K562 (cell line): ENCODE results near the gene ERMN. TPM values are rescaled to one million over a fixed set of nuclear protein-coding genes. Genes with fewer than 3 reads are reported as not detected.

ENCODE experiments used
- ATAC-seq: fragments of 200-7000 bp; cut with Tn5 transposase; 3 replicates; pipeline ENCODE4 v1.9.1; 2020; ENCODE audit warnings: moderate library complexity
- BruUV-seq: library from RNA; stranded (reverse); fragments of 400-500 nt; replicated peaks from 2 replicates; lab custom pipeline; 2021; lab: Mats Ljungman, UMichigan
- CTCF ChIA-PET: fragments of 300-600 bp; formaldehyde crosslinking; extraction: SDS; loops from one replicate; lab custom pipeline; 2021; ENCODE audit warnings: low intra/inter-chr PET ratio; lab: Yijun Ruan, JAX
- POLR2A ChIA-PET: fragments of 300-600, 350-650 bp; sonication (Branson Sonifier 250); formaldehyde crosslinking; extraction: SDS; loops from one replicate; lab custom pipeline; 2021; ENCODE audit warnings: antibody characterized with exemption, inconsistent platforms; lab: Yijun Ruan, JAX
- DNase-seq, 4 experiments: peaks; one replicate each; pipeline versions ENCODE4 v3.0.0 to v3.0.0-alpha.2; 2011 to 2018; ENCODE audit warnings: low spot score in 3 of 4, mixed read lengths in 3 of 4; ENCODE audit errors: extremely low read depth in 1 of 4
- FAIRE-seq: peaks from 2 replicates; lab custom pipeline; 2011; peaks lifted over from hg19 to GRCh38; lab: Jason Lieb, UNC
- H2AFZ ChIP-seq: 2 replicates; pipeline ENCODE4 v1.6.0; 2011; ENCODE audit warnings: low read depth, low read length, control low read depth, inconsistent platforms
- H3K27ac ChIP-seq: fragments of 200-600 bp; 3 replicates; pipeline ENCODE4 v1.8.0; 2011; ENCODE audit warnings: low read depth, mild to moderate bottlenecking, control low read depth, inconsistent platforms, low read length, moderate library complexity, mixed read lengths; ENCODE audit errors: extremely low read depth
- H3K27me3 ChIP-seq, 2 experiments: fragments of 300-600 bp in 1 of 2; 2 replicates in 1 of 2; 3 replicates in 1 of 2; pipeline versions ENCODE4 v1.6.0 to v1.8.0; 2011; ENCODE audit warnings: inconsistent platforms in 2 of 2, low read length in 2 of 2, mild to moderate bottlenecking in 1 of 2, mixed read lengths in 1 of 2, moderate library complexity in 1 of 2; ENCODE audit not compliant: control insufficient read depth in 2 of 2, insufficient read depth in 2 of 2
- H3K36me3 ChIP-seq: fragments of 300-600 bp; 3 replicates; pipeline ENCODE4 v1.8.0; 2011; ENCODE audit warnings: mild to moderate bottlenecking, low read length, inconsistent platforms; ENCODE audit not compliant: control insufficient read depth, insufficient read depth
- H3K4me1 ChIP-seq, 2 experiments: fragments of 200-600 bp in 1 of 2; replicated peaks in 1 of 2; 2 replicates in 1 of 2; 3 replicates in 1 of 2; pipeline versions ENCODE4 v1.5.1 to v1.8.0; 2011; ENCODE audit warnings: inconsistent platforms in 2 of 2, low read length in 2 of 2, mild to moderate bottlenecking in 1 of 2, mixed read lengths in 1 of 2, moderate library complexity in 1 of 2; ENCODE audit not compliant: control insufficient read depth in 2 of 2, insufficient read depth in 2 of 2
- H3K4me2 ChIP-seq: 2 replicates; pipeline ENCODE4 v1.6.1; 2011; ENCODE audit warnings: low read length, control low read depth, inconsistent platforms, mixed read lengths; ENCODE audit not compliant: insufficient read depth
- H3K4me3 ChIP-seq: fragments of 200-600 bp; sonication (generic), shearing (Covaris generic); 2 replicates; pipeline ENCODE4 v1.5.1; 2016; ENCODE audit warnings: control low read depth, inconsistent platforms
- H3K79me2 ChIP-seq: fragments of 200-600 bp; 3 replicates; pipeline ENCODE4 v1.8.0; 2011; ENCODE audit warnings: low read length, inconsistent platforms; ENCODE audit not compliant: control insufficient read depth, insufficient read depth
- H3K9ac ChIP-seq, 2 experiments: 2 replicates each; pipeline versions ENCODE4 v1.6.0 to v1.6.1; 2011; ENCODE audit warnings: low read depth in 2 of 2, low read length in 2 of 2, control low read depth in 1 of 2, inconsistent platforms in 1 of 2, mild to moderate bottlenecking in 1 of 2, mixed read lengths in 1 of 2; ENCODE audit not compliant: insufficient read depth in 1 of 2
- H3K9me1 ChIP-seq: one replicate; pipeline ENCODE4 v1.6.0; 2011; ENCODE audit warnings: inconsistent platforms, mild to moderate bottlenecking, low read length, moderate library complexity; ENCODE audit not compliant: control insufficient read depth, insufficient read depth
- H3K9me3 ChIP-seq: replicated peaks from 2 replicates; pipeline ENCODE4 v1.5.1; 2011; ENCODE audit warnings: low read depth, low read length, inconsistent platforms; ENCODE audit not compliant: control insufficient read depth, insufficient read depth
- H4K20me1 ChIP-seq: replicated peaks from 2 replicates; pipeline ENCODE4 v1.6.1; 2011; ENCODE audit warnings: low read length, inconsistent platforms, mixed read lengths; ENCODE audit not compliant: control insufficient read depth, insufficient read depth
- KLF16 ChIP-seq: IDR thresholded peaks from 2 replicates; pipeline ENCODE4 v1.6.1; 2016; ENCODE audit warnings: antibody characterized with exemption
- RAD21 ChIP-seq, 2 experiments: fragments of 250-450 bp in 1 of 2; fragments of 450-650 bp in 1 of 2; sonication (Bioruptor Pico) in 1 of 2; formaldehyde crosslinking in 1 of 2; IDR thresholded peaks in 1 of 2; conservative IDR thresholded peaks in 1 of 2; 2 replicates each; pipeline versions ENCODE4 v1.4.0 to v1.8.0; 2020 to 2022; ENCODE audit warnings: mild to moderate bottlenecking in 2 of 2, moderate library complexity in 1 of 2
- WGBS: fragments of 100-300 bp; shearing (Covaris generic); methylation state at CpG from one replicate; pipeline ENCODE4 v1.1.6; 2016; ENCODE audit warnings: low coverage, mixed read lengths; ENCODE audit not compliant: insufficient coverage; ENCODE audit errors: missing lambda C conversion rate; 5-methylcytosine and 5-hydroxymethylcytosine counted together
- in situ Hi-C: fragments of 300-500 bp; cut with MboI; formaldehyde crosslinking; loops from 4 replicates; pipeline ENCODE4 v1.15.0; 2018; ENCODE audit warnings: inconsistent platforms, mixed read lengths
- intact Hi-C: fragments of 100-400 bp; cut with micrococcal nuclease; formaldehyde crosslinking; loops from 2 replicates; pipeline ENCODE4 v1.14.2; 2022
- polyA plus RNA-seq, 8 experiments: library from polyadenylated mRNA; depleted of rRNA in 4 of 8; stranded (reverse) in 5 of 8; unstranded in 3 of 8; fragments of >200 nt; fragmentation: Nextera tagmentation in 2 of 8; fragmentation: Illumina TruSeq in 1 of 8; extraction: Ambion mirVana in 2 of 8; extraction: Trizol in 1 of 8; gene quantifications; 2 replicates each; pipeline versions ENCODE4 v1.2.1 to v1.2.3, GENCODE V29; 2011 to 2014; ENCODE audit warnings: inconsistent platforms in 1 of 8, missing spikeins in 1 of 8
- total RNA-seq, 7 experiments: library from RNA; depleted of rRNA in 6 of 7; stranded (reverse); fragments of >200 nt in 6 of 7; fragmentation: Illumina TruSeq in 2 of 7; extraction: Trizol in 2 of 7; gene quantifications; 2 replicates each; pipeline versions ENCODE4 v1.2.1 to v1.2.3, GENCODE V29; 2011 to 2021; ENCODE audit warnings: low replicate concordance in 1 of 7
- TF ChIP-seq, protein P1 (sequence below), 2 experiments: IDR thresholded peaks in 1 of 2; conservative IDR thresholded peaks in 1 of 2; 2 replicates each; pipeline ENCODE4 v1.6.1; 2016; ENCODE audit warnings: low read depth in 2 of 2, mild to moderate bottlenecking in 1 of 2, missing compliant biosample characterization in 1 of 2, missing genetic modification characterization in 1 of 2, moderate library complexity in 1 of 2
- TF ChIP-seq, protein P2 (sequence below): IDR thresholded peaks from 2 replicates; pipeline ENCODE4 v1.6.1; 2011; ENCODE audit warnings: borderline replicate concordance, low read depth, mild to moderate bottlenecking, moderate library complexity, low read length; ENCODE audit not compliant: insufficient read depth, poor library complexity, severe bottlenecking
- TF ChIP-seq, protein P3 (sequence below), 3 experiments: IDR thresholded peaks in 2 of 3; conservative IDR thresholded peaks in 1 of 3; 2 replicates each; pipeline ENCODE4 v1.5.1; 2011 to 2012; ENCODE audit warnings: low read length in 3 of 3, mild to moderate bottlenecking in 3 of 3, control low read depth in 2 of 3, improper control_type of control experiment in 1 of 3, inconsistent platforms in 1 of 3, low read depth in 1 of 3, mixed read lengths in 1 of 3, moderate library complexity in 1 of 3; ENCODE audit not compliant: insufficient read depth in 2 of 3

Gene ERMN
- total and polyA plus RNA-seq, 9 of the 15 experiments (the other 6 are each of a cell fraction or from before 2014, with no cell fraction given): 0.03 to 0.11 (median 0.05) TPM; not detected in 3

- peak; percentile 40 for FAIRE-seq
- no peak overlapping the region for H3K4me2 ChIP-seq
- peak; percentile 90 for ATAC-seq
- H3K9ac ChIP-seq: no peak overlapping the region
- H3K27ac ChIP-seq: no peak overlapping the region
- in situ Hi-C loops (loop anchor here (25.0 kb wide), 1 partner anchor 676 kb away; no protein-coding TSS in a partner anchor), intact Hi-C loops (loop anchor here (1.0 kb wide), 1 partner anchor 34 kb away; no protein-coding TSS in a partner anchor)
- H2AFZ ChIP-seq: peak overlapping the region; percentile 53
- DNase-seq: peak; percentile 53 to 77 (median 68)
- 0 out of 5 replicates have a peak, but pooled peaks cover 0 to 3% of the 10 kb centered on the region in 2 experiments for H3K27me3 ChIP-seq
- H4K20me1 ChIP-seq: no peaks in the 10 kb centered on the region
- H3K9me3 ChIP-seq: no peaks in the 10 kb centered on the region
- ChIA-PET POLR2A (interaction anchor here (0.6 to 2.5 kb wide), 12 partner anchors 9 to 1435 kb away, joined by 3 to 9 read pairs (median 3); no protein-coding TSS in a partner anchor), CTCF (interaction anchor here (0.5 to 1.4 kb wide), 3 partner anchors 12 to 34 kb away, joined by 3 to 11 read pairs (median 3); no protein-coding TSS in a partner anchor)
- no peaks in the 10 kb centered on the region for H3K9me1 ChIP-seq
- no peaks in the 10 kb centered on the region for H3K79me2 ChIP-seq
- H3K4me3 ChIP-seq: no peak overlapping the region
- 3% methylated on average over 8 of the region's 8 CpGs for WGBS
- no TSS peak for BruUV-seq
- no peaks in the 10 kb centered on the region for H3K4me1 ChIP-seq
- H3K36me3 ChIP-seq: no peaks in the 10 kb centered on the region
- TF ChIP-seq, protein P1, sequence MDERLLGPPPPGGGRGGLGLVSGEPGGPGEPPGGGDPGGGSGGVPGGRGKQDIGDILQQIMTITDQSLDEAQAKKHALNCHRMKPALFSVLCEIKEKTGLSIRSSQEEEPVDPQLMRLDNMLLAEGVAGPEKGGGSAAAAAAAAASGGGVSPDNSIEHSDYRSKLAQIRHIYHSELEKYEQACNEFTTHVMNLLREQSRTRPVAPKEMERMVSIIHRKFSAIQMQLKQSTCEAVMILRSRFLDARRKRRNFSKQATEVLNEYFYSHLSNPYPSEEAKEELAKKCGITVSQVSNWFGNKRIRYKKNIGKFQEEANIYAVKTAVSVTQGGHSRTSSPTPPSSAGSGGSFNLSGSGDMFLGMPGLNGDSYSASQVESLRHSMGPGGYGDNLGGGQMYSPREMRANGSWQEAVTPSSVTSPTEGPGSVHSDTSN (CRISPR knock-in tag; IDR thresholded peaks at IDR 0.05; ENCODE audit: low read depth): no peak
- TF ChIP-seq, protein P1 (tag; conservative IDR thresholded peaks at IDR 0.05; ENCODE audit: low read depth): no peak
- TF ChIP-seq, protein P2, sequence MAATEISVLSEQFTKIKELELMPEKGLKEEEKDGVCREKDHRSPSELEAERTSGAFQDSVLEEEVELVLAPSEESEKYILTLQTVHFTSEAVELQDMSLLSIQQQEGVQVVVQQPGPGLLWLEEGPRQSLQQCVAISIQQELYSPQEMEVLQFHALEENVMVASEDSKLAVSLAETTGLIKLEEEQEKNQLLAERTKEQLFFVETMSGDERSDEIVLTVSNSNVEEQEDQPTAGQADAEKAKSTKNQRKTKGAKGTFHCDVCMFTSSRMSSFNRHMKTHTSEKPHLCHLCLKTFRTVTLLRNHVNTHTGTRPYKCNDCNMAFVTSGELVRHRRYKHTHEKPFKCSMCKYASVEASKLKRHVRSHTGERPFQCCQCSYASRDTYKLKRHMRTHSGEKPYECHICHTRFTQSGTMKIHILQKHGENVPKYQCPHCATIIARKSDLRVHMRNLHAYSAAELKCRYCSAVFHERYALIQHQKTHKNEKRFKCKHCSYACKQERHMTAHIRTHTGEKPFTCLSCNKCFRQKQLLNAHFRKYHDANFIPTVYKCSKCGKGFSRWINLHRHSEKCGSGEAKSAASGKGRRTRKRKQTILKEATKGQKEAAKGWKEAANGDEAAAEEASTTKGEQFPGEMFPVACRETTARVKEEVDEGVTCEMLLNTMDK: peak; percentile 27
- TF ChIP-seq KLF16 (peak; percentile 33; the same call in 1 of the 2 replicates), RAD21 (CRISPR knock-in tag; conservative IDR thresholded peaks at IDR 0.05 in 1 of 2, IDR thresholded peaks at IDR 0.05 in 1 of 2) (peak; percentile 38 to 60; a peak in 3 of 4 replicates)
- TF ChIP-seq, protein P3, sequence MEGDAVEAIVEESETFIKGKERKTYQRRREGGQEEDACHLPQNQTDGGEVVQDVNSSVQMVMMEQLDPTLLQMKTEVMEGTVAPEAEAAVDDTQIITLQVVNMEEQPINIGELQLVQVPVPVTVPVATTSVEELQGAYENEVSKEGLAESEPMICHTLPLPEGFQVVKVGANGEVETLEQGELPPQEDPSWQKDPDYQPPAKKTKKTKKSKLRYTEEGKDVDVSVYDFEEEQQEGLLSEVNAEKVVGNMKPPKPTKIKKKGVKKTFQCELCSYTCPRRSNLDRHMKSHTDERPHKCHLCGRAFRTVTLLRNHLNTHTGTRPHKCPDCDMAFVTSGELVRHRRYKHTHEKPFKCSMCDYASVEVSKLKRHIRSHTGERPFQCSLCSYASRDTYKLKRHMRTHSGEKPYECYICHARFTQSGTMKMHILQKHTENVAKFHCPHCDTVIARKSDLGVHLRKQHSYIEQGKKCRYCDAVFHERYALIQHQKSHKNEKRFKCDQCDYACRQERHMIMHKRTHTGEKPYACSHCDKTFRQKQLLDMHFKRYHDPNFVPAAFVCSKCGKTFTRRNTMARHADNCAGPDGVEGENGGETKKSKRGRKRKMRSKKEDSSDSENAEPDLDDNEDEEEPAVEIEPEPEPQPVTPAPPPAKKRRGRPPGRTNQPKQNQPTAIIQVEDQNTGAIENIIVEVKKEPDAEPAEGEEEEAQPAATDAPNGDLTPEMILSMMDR (IDR thresholded peaks at IDR 0.05 in 2 of 3, conservative IDR thresholded peaks at IDR 0.05 in 1 of 3; ENCODE audit: insufficient read depth in 2 of 3, low read depth in 1 of 3, low read length in 3 of 3): peak; percentile 58 to 79 (median 74); a peak in 5 of 6 replicates
Observed at GRCh38 chr2:157336137-157337010, 10.8 kb upstream of the ERMN start.
